H54 (cell line): ENCODE measurements around the gene RWDD4.
"Not testable (repeated sequence)": the region's sequence is repeated elsewhere in the genome, so short reads cannot be mapped to it uniquely, and the experiment has no call there.

ENCODE experiments used
- DNase-seq: peaks from one replicate; pipeline ENCODE4 v3.0.0; 2011; ENCODE audit warnings: low spot score, mixed read lengths; ENCODE audit not compliant: insufficient read length
- FAIRE-seq: peaks from 3 replicates; lab custom pipeline; 2011; peaks lifted over from hg19 to GRCh38; lab: Jason Lieb, UNC
- POLR2A ChIP-seq: IDR thresholded peaks from 2 replicates; pipeline ENCODE4 v1.6.1; 2011; ENCODE audit warnings: low read depth, mild to moderate bottlenecking, low read length

Gene RWDD4

GRCh38 chr4:183658362-183659028 lies 490 bp downstream of the RWDD4 start:
- FAIRE-seq (no peak), DNase-seq (no peak)
- TF ChIP-seq POLR2A, result no peak; the same call in 1 of the 2 replicates

- FAIRE-seq (no peak), DNase-seq (no peak)
- no peak for TF ChIP-seq POLR2A
Observed at GRCh38 chr4:183657564-183657963, 1.4 kb downstream of the RWDD4 start.

GRCh38 chr4:183645326-183645725 lies 13.7 kb downstream of the RWDD4 start:
- DNase-seq, result no peak
- TF ChIP-seq POLR2A, result no peak
- no peak for FAIRE-seq

- FAIRE-seq (no peak), DNase-seq (no peak)
- TF ChIP-seq POLR2A, result no peak
Observed at GRCh38 chr4:183639291-183639690, 19.7 kb downstream of the RWDD4 start.

- DNase-seq (no peak), FAIRE-seq (no peak)
- TF ChIP-seq POLR2A, result no peak
Observed at GRCh38 chr4:183638436-183638835, 20.5 kb downstream of the RWDD4 start.

GRCh38 chr4:183637461-183637860 lies 21.5 kb downstream of the RWDD4 start:
- no peak for TF ChIP-seq POLR2A
- DNase-seq (no peak), FAIRE-seq (no peak)

- TF ChIP-seq POLR2A, result no peak
- FAIRE-seq (no peak), DNase-seq (no peak)
Observed at GRCh38 chr4:183636923-183637322, 22.1 kb downstream of the RWDD4 start.

GRCh38 chr4:183636503-183636902 lies 22.5 kb downstream of the RWDD4 start:
- no peak for FAIRE-seq
- no peak for TF ChIP-seq POLR2A
- DNase-seq, result no peak

- no peak for DNase-seq
- no peak for TF ChIP-seq POLR2A
- no peak for FAIRE-seq
Observed at GRCh38 chr4:183635741-183636140, 23.2 kb downstream of the RWDD4 start.

- DNase-seq, result no peak
- FAIRE-seq, result no peak
- no peak for TF ChIP-seq POLR2A
Observed at GRCh38 chr4:183635321-183635720, 23.7 kb downstream of the RWDD4 start.

- TF ChIP-seq POLR2A, result no peak
- DNase-seq (no peak), FAIRE-seq (no peak)
Observed at GRCh38 chr4:183633476-183634400, 25.2 kb downstream of the RWDD4 start.

GRCh38 chr4:183632689-183633088 lies 26.3 kb downstream of the RWDD4 start:
- FAIRE-seq (no peak), DNase-seq (no peak)
- no peak for TF ChIP-seq POLR2A

- no peak for TF ChIP-seq POLR2A
- FAIRE-seq (no peak), DNase-seq (no peak)
Observed at GRCh38 chr4:183631577-183632198, 27.3 kb downstream of the RWDD4 start.

- no peak for FAIRE-seq
- DNase-seq, result no peak
- TF ChIP-seq POLR2A, result no peak
Observed at GRCh38 chr4:183627979-183628588, 30.9 kb downstream of the RWDD4 start.

GRCh38 chr4:183627286-183627685 lies 31.7 kb downstream of the RWDD4 start:
- not testable (repeated sequence) for DNase-seq

More at GRCh38 chr4:183627286-183627685, 31.7 kb downstream of the RWDD4 start:
- not testable (repeated sequence) for FAIRE-seq
